ENCODE data around the gene ZBTB12.
"Not testable (repeated sequence)": the region's sequence is repeated elsewhere in the genome, so short reads cannot be mapped to it uniquely, and the experiment has no call there.

Gene ZBTB12

DNA sequence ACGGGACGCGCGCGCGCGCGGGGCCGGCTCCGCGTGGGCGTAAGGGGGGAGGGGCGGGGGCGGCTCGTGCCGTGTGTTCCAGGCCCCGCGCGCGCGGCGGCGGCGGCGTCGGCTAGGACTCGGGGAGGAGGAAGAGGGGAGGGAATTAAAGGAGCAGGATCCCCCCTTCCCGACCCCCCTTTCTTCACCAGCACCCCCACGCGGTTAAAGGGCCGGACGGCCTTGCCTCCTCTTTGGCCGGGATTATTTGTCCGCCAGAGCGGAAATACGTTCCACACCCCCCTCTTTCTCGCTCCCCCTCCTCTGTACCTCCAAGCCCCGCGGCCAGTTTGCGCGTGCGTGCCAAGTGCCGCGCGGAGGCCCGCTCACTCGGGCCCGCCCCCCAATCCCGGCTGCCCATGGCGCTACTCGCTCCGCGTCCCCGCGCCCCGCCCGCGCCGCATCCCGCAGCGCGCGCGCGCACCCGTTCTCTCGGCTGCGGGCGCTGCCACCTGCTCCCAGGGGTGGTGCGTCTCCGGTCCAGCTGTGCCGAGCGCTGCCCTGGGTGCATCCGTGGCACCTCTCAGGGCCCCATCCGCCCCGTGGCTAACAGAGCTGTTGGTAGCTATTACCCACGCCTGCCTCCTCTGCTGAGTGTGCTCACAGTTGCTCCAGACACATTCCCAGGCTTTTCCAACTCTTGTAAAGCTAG lies at the start of gene ZBTB12:
TSS of gene ZBTB12 (minus strand) at position 134 of the 691 bp plus-strand sequence. CDS start 781 bp downstream, outside the sequence.
- DNase-seq (ENCODE audit: low spot score): peak; percentile 48

DNA sequence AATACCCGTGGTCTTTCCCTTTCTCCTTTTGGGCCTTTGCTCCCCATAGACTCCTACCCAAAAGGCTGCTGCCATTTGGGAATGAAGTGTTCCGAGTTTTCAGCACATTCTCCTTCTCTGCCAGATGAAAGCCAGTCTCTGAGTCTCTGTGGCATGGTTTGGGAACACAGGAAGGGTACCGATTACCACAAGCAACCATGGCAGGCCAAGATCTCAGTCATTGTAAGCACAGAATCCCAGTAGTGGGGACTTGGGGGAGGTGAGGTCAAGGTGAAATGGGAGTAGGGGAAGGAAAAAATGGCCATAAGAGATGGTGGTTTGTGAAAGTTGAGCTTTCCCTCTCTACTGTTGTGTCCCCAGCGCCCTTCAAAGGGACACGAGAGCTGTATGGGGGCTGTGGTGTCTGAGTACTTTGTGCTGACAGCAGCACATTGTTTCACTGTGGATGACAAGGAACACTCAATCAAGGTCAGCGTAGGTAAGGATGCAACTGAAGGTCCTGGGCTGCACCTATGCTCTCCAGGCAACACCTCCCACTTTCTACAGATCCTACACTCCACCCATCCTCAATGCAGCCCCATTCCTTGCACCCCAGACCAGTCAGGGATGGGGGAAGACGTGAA lies 48.2 kb upstream of the ZBTB12 start:
- no peak for DNase-seq (ENCODE audit: low spot score)

DNA sequence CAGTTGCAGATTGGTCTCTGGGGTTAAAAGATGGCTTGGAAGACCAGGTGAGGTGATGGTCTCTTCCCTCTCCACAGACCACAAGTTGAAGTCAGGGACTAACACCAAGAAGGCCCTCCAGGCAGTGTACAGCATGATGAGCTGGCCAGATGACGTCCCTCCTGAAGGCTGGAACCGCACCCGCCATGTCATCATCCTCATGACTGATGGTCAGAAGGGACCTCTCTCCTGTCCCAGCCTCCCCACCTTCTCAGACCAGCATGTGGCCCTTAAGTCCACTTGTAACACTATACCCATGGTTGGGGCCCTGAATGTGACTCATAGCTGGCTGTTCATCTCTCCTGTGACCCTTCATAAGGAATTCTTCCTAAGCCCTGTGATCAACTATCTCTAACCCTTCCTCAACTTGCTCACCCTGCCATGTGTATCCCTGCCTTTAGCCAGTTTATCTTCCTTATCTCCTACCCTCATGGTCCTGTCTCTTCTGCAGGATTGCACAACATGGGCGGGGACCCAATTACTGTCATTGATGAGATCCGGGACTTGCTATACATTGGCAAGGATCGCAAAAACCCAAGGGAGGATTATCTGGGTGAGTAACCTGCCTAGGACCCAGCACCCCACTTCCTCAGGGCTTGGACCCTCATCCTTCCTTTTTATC lies 47.0 kb upstream of the ZBTB12 start:
- DNase-seq (ENCODE audit: low spot score): peak; percentile 12

GRCh38 chr6:31948306-31948705 lies 46.4 kb upstream of the ZBTB12 start:
- no peak for DNase-seq (ENCODE audit: low spot score)

DNA sequence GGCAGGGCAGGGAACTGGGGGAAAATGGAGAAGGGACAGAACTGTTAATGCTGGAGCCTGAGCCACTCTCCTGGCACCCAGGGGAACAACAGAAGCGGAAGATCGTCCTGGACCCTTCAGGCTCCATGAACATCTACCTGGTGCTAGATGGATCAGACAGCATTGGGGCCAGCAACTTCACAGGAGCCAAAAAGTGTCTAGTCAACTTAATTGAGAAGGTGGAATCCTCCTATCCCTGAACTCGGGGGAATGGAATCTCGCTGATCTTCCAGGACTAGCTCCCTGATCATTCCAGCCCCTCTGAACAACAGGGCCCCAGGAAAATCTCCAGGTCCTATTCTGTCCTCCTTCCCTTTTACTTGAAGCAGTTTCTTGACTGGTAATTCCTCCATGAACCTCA lies 46.0 kb upstream of the ZBTB12 start:
- no peak for DNase-seq (ENCODE audit: low spot score)

DNA sequence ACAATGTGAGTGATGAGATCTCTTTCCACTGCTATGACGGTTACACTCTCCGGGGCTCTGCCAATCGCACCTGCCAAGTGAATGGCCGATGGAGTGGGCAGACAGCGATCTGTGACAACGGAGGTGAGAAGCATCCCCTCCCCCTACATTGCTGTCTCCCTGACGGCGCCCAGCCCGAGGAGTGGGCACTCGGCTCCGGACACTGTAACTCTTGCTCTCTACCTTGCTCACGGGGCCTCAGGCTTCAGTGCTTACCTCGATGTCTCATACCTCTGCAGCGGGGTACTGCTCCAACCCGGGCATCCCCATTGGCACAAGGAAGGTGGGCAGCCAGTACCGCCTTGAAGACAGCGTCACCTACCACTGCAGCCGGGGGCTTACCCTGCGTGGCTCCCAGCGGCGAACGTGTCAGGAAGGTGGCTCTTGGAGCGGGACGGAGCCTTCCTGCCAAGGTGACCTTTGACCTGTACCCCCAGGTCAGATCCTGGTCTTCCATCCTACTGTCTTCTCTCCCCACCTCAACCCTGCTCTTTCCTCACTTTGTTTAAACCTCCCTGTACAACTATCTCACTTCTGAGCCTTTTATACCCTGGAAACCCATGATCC lies 45.3 kb upstream of the ZBTB12 start:
- no peak for DNase-seq (ENCODE audit: low spot score)

GRCh38 chr6:31946370-31946885 lies 44.5 kb upstream of the ZBTB12 start:
- DNase-seq (ENCODE audit: low spot score): no peak

DNA sequence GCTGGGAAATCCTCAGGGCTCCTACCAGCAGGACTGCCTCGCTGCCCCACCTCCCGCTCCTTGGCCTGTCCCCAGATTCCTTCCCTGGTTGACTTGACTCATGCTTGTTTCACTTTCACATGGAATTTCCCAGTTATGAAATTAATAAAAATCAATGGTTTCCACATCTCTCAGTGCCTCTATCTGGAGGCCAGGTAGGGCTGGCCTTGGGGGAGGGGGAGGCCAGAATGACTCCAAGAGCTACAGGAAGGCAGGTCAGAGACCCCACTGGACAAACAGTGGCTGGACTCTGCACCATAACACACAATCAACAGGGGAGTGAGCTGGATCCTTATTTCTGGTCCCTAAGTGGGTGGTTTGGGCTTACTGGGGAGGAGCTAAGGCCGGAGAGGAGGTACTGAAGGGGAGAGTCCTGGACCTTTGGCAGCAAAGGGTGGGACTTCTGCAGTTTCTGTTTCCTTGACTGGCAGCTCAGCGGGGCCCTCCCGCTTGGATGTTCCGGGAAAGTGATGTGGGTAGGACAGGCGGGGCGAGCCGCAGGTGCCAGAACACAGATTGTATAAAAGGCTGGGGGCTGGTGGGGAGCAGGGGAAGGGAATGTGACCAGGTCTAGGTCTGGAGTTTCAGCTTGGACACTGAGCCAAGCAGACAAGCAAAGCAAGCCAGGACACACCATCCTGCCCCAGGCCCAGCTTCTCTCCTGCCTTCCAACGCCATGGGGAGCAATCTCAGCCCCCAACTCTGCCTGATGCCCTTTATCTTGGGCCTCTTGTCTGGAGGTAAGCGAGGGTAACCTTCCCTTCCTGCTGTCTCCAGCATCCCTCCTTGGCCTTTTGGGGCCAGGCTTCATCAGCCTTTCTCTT lies 43.9 kb upstream of the ZBTB12 start, which contains the start of gene CFB:
TSS of gene CFB (plus strand) at position 589 of the 863 bp plus-strand sequence. CDS start at position 716, 127 bp downstream.
- DNase-seq (ENCODE audit: low spot score): no peak

- no peak for DNase-seq (ENCODE audit: low spot score)
These were observed 43.2 kb upstream of the ZBTB12 start for GRCh38 chr6:31945154-31945506.

DNA sequence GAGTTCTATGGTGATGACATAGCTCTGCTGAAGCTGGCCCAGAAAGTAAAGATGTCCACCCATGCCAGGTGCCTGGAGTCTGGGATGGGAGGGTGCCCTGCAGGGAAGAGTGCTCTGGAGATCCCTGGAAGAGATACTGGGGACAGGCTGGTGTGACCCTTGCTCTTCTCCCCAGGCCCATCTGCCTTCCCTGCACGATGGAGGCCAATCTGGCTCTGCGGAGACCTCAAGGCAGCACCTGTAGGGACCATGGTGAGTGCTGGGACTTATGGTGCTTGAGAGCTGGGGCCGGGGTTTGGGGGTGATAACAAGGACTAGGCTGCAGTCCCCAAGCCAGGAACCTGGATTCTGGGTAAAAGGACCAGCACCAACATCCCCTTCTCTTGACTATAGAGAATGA lies 41.9 kb upstream of the ZBTB12 start:
- no peak for DNase-seq (ENCODE audit: low spot score)

DNA sequence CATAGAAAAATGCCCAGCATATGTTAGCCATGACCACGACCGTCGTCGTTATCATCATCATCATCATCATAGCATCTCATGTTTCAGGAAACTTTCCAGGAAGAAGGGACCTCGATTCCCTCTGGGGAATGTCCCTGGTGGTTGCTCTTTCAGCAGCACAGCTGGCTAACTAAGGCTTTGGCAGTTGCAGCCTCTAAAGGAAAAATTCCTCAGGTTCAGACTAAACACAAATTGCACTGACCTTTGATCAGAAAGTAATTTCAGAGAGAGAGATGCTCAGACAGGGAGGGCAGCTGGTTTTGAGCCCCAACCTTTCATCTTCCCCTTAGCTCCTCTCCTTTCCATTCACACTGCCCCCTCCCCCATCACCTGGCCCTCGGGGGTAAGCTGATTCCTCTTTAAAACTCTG lies 38.4 kb upstream of the ZBTB12 start:
- no peak for DNase-seq (ENCODE audit: low spot score)

- DNase-seq (ENCODE audit: low spot score): no peak
These were observed 33.9 kb upstream of the ZBTB12 start for GRCh38 chr6:31935823-31936222.

GRCh38 chr6:31935021-31935420 lies 33.1 kb upstream of the ZBTB12 start:
- DNase-seq (ENCODE audit: low spot score): no peak

DNA sequence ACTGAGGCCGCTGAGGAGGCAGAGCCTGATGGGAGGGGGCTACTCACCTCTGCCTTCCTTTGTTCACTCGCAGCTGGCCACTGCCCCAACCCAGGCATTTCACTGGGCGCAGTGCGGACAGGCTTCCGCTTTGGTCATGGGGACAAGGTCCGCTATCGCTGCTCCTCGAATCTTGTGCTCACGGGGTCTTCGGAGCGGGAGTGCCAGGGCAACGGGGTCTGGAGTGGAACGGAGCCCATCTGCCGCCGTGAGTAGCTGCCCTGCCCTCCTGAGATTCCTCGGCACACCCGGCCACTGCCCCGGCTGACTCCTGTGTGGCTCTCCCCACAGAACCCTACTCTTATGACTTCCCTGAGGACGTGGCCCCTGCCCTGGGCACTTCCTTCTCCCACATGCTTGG lies 31.7 kb upstream of the ZBTB12 start:
- no peak for DNase-seq (ENCODE audit: low spot score)

GRCh38 chr6:31932137-31932536 lies 30.3 kb upstream of the ZBTB12 start:
- not testable (repeated sequence) for DNase-seq (ENCODE audit: low spot score)

- no peak for DNase-seq (ENCODE audit: low spot score)
These were observed 29.1 kb upstream of the ZBTB12 start for GRCh38 chr6:31930962-31931361.

GRCh38 chr6:31928672-31928939 lies 26.7 kb upstream of the ZBTB12 start:
- DNase-seq (ENCODE audit: low spot score): no peak

DNA sequence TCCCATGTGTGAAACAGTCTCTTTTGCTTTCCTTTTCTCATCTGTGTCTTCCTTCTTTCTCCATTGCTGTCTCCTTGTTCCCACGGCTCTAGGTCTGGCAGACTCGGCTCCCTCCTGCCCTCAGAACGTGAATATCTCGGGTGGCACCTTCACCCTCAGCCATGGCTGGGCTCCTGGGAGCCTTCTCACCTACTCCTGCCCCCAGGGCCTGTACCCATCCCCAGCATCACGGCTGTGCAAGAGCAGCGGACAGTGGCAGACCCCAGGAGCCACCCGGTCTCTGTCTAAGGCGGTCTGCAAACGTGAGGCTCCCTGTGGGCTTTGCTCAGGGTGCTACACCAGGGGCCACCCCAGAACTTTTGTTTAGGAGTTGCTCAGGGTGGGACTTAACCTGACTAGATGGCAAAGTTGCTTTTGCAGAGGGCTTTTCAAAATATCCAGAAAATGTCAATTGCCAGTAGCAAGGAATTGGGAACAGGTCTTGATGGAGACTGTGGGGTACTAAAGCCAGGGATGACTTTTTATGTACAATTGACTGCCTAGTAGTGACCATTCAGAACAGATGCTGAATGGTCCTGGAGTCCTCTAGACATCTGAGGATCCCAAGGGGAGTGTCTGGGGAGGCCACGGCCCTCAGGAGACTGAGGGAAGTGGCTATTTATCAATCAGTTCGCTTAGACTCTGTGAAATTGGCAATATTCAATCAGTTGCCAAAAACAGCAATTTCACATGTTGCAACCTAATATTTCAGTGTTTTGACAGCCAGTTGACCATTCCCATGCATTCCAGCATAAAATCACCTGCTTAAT lies 26.2 kb upstream of the ZBTB12 start:
- no peak for DNase-seq (ENCODE audit: low spot score)

- DNase-seq (ENCODE audit: low spot score): no peak
These were observed 25.5 kb upstream of the ZBTB12 start, which contains the start of gene C2 for GRCh38 chr6:31927242-31927862. Gene C2, plus strand, starts transcription at chr6:31927717. Its CDS starts 36 bp downstream, at chr6:31927753.

GRCh38 chr6:31922942-31923341 lies 21.1 kb upstream of the ZBTB12 start:
- DNase-seq (ENCODE audit: low spot score): no peak
